Measurements from ENCODE around the gene HTT-AS. TPM values are rescaled to one million over a fixed set of nuclear protein-coding genes. Genes with fewer than 3 reads are reported as not detected.

Gene HTT-AS
- total RNA-seq, 2 donors from 2014 or later, result not detected

DNA sequence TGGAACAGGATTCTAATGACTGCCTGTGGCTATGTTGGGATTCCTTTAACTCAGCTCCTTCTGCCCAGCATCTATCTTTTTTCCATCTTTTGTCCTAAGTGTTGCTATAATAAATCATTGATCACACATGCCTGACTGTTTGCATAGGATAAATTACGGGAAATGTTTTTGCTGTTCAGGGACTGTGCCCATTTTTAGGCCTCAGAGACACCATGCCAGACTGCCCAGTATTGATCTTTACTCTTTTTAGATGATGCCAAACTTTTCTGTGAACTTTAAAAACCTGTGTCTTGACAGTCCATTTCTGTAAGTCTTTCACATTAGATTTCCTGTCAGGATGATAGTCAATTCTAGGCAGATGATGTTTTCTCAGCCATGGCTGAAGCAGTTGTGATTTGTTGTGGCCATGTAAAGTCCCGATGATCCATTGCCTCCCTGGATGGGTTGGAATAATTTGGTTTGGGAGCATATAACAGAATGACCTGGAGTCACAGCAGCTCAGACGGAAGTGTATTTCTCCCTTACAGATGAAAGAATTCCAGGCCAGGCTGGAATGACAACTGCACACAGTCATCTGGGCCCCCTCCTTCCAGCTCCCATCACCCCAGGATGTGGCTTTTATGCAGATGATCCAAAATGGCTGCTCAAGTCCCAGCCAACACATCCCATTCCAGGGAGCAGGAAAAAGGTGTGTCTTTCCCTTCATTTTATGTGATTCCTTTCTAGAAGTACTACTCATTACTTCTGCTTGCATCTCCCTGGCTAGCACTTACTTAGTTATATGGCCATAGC lies 3.4 kb downstream of the HTT-AS start:
- intact Hi-C loops (cut with DNase I), result no loop called here
- Histone ChIP-seq H3K9me3 (no peaks in the 10 kb centered on the region), H3K27me3 (no peaks in the 10 kb centered on the region), H3K4me1 (peaks cover 11% of the 10 kb centered on the region), H3K27ac (no peak overlapping the region), H3K36me3 (replicated peaks in 1 of 2; ENCODE audit: insufficient read depth in 1 of 2, low read depth in 2 of 2) (no peaks in the 10 kb centered on the region), H3K4me3 (no peak overlapping the region)
- ATAC-seq, result no peak
- 49 to 53% methylated on average over 3 of the region's 3 CpGs for WGBS, 2 donors
- no peak for TF ChIP-seq POLR2A (IDR thresholded peaks at IDR 0.05)
- TF ChIP-seq, protein P1, sequence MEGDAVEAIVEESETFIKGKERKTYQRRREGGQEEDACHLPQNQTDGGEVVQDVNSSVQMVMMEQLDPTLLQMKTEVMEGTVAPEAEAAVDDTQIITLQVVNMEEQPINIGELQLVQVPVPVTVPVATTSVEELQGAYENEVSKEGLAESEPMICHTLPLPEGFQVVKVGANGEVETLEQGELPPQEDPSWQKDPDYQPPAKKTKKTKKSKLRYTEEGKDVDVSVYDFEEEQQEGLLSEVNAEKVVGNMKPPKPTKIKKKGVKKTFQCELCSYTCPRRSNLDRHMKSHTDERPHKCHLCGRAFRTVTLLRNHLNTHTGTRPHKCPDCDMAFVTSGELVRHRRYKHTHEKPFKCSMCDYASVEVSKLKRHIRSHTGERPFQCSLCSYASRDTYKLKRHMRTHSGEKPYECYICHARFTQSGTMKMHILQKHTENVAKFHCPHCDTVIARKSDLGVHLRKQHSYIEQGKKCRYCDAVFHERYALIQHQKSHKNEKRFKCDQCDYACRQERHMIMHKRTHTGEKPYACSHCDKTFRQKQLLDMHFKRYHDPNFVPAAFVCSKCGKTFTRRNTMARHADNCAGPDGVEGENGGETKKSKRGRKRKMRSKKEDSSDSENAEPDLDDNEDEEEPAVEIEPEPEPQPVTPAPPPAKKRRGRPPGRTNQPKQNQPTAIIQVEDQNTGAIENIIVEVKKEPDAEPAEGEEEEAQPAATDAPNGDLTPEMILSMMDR (IDR thresholded peaks at IDR 0.05), result no peak
- DNase-seq, result no peak

DNA sequence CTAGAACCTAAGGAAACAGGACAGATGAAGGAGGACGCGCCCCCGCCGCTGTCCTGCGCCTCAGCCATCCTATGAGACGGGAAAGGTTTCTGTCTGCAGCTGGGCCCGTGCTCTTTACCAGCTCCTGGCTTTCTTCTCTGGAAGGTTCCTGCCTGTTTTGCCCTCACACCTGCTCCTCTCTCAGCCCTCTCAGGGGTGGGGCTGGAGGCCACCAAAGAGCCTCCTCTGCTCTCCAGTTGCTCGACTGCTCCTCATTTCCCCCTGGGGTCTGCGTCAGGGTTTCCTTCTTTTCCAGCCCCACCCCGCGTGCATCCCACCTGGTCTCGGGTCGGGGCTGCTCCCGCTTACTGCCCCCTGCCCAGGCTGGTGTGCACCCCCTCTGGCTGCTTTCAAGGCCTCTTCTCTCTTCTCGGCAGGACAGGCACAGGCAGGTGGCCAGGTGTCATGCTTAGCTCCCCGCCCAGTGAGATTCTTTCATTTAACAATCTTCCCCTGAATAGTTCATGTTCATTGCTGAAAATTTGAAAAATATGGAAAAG lies 4.6 kb downstream of the HTT-AS start:
- Histone ChIP-seq H3K4me3 (no peak overlapping the region), H3K36me3 (replicated peaks in 1 of 2; ENCODE audit: insufficient read depth in 1 of 2, low read depth in 2 of 2) (no peaks in the 10 kb centered on the region), H3K27ac (no peak overlapping the region), H3K27me3 (no peaks in the 10 kb centered on the region), H3K9me3 (no peaks in the 10 kb centered on the region), H3K4me1 (peaks cover 7% of the 10 kb centered on the region)
- DNase-seq, result peak in 1 of 4 donors; percentile 19
- intact Hi-C loops (cut with DNase I), result no loop called here
- no peak for ATAC-seq
- 72 to 73% methylated on average over 16 of the region's 16 CpGs for WGBS, 2 donors
- TF ChIP-seq, protein P1 (IDR thresholded peaks at IDR 0.05), result no peak
- TF ChIP-seq POLR2A (IDR thresholded peaks at IDR 0.05), result no peak

DNA sequence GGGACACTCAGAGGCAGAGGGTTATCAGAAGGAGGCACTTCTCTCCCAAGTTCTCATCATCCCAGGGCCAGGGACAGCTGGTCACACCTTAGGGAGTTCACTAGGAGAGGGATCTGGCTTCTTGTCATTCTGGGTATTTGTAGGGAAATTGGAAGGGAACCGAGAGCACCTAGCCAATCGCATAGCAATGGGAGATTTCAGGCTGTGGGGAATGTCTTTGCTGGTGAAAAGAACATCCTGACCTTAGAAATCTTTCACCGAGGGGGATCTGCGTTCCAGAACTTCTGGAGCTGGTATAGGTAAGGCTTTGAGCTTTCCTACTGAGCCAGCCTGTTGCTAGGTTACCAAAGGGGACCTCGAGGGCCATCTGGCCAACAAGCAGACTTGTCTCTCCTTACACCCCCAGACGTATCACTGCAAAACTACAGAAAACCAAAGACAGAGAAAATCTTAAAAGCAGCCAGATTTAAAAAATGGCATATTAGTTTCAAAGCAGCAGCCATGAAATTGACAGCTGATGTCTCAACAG lies 6.8 kb downstream of the HTT-AS start:
- whole genome bisulfite sequencing, 2 donors, result 79 to 85% methylated on average over 6 of the region's 6 CpGs
- no peaks in the 10 kb centered on the region for H3K27me3 ChIP-seq
- no peaks in the 10 kb centered on the region for H3K36me3 ChIP-seq (replicated peaks in 1 of 2; ENCODE audit: insufficient read depth in 1 of 2, low read depth in 2 of 2)
- DNase-seq (no peak), ATAC-seq (no peak)
- no peaks in the 10 kb centered on the region for H3K4me1 ChIP-seq
- H3K27ac ChIP-seq, result no peak overlapping the region
- TF ChIP-seq POLR2A (IDR thresholded peaks at IDR 0.05), result no peak
- TF ChIP-seq, protein P1 (IDR thresholded peaks at IDR 0.05), result no peak
- no peaks in the 10 kb centered on the region for H3K9me3 ChIP-seq
- intact Hi-C loops (cut with DNase I), result no loop called here
- H3K4me3 ChIP-seq, result no peak overlapping the region

DNA sequence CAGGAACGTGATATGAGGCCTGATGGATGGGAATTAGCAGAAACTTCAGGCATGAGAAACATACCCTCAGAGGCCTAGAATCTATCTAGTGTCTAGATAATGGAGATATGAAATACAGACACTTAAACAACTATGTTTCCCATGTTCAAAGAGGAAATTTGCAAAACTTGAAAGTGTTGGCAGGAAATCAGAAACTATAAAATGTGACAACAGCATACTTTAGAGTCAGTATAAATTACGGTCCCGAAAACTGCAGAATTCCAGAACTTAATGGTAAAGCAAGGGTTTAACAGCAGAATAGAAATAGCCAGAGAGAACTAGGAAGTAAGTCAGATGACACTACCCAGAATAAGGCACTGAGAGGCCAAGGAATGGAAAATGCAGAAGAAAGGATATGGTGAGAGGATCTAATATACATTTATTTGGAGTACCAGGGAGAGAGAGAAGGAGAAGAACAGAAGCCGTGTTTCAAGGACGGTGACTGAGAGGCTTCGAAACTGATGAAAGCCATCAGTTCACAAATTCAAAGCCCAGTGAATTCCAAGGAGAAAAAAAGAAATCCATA lies 7.4 kb downstream of the HTT-AS start:
- H3K4me3 ChIP-seq, result no peak overlapping the region
- H3K36me3 ChIP-seq (replicated peaks in 1 of 2; ENCODE audit: insufficient read depth in 1 of 2, low read depth in 2 of 2), result no peaks in the 10 kb centered on the region
- no peaks in the 10 kb centered on the region for H3K9me3 ChIP-seq

More for the DNA sequence above, 7.4 kb downstream of the HTT-AS start:
- Histone ChIP-seq H3K27me3 (no peaks in the 10 kb centered on the region), H3K4me1 (no peaks in the 10 kb centered on the region), H3K27ac (no peak overlapping the region)
- no peak for DNase-seq
- TF ChIP-seq POLR2A (IDR thresholded peaks at IDR 0.05), result no peak
- TF ChIP-seq, protein P1 (IDR thresholded peaks at IDR 0.05), result no peak
- no peak for ATAC-seq
- 90% methylated on average over 6 of the region's 6 CpGs for WGBS, 2 donors
- intact Hi-C loops (cut with DNase I), result no loop called here

Measured in body of pancreas (tissue), 4 donors.